Thoracic aorta endothelial cell (primary cell): Measurements from ENCODE around the gene NLE1. TPM values are rescaled to one million over a fixed set of nuclear protein-coding genes. Genes with fewer than 3 reads are reported as not detected.

Source experiments
- small RNA-seq: library from RNA; depleted of rRNA; stranded (forward); fragments of <200 nt; gene quantifications from one replicate; pipeline ENCODE3, GENCODE V24; 2012
- total RNA-seq: library from RNA; depleted of rRNA; stranded (reverse); fragments of >200 nt; gene quantifications from 2 replicates; pipeline ENCODE4 v1.2.3, GENCODE V29; 2012

NLE1 gene
- total RNA-seq = 19.9 and 25.3 TPM in 2 replicates

GRCh38 chr17:35141681-35142466 is at the start of gene NLE1:
NLE1 (minus strand) TSS chr17:35142303; CDS start chr17:35142275, 28 bp downstream.

GRCh38 chr17:35147375-35147905 is 5.3 kb upstream of the NLE1 start, which contains the start of gene UNC45B:
UNC45B (plus strand) TSS chr17:35147817; CDS start chr17:35148264, 447 bp downstream.

GRCh38 chr17:35121315-35121714 is 20.8 kb downstream of the NLE1 start, which contains the start of gene FNDC8:
FNDC8 (plus strand) TSS chr17:35121615; CDS start chr17:35121694, 79 bp downstream.

GRCh38 chr17:35119370-35120165 is 22.5 kb downstream of the NLE1 start, which contains the start of gene RAD51D:
RAD51D (minus strand) TSS chr17:35119860; CDS start chr17:35119613, 247 bp downstream.

Small RNA genes lying within 50 kb of the gene (small RNA-seq; reads per million reads assigned to genes)
- not detected for gene RNU6-840P

Other genes with a start within 250 kb of the NLE1 start
- gene CCT6B, start 180.8 kb downstream of the NLE1 start, total RNA-seq = 0.57 and 0.80 TPM in 2 replicates
- gene ZNF830, start 180.8 kb downstream of the NLE1 start, total RNA-seq = 12.6 and 14.9 TPM in 2 replicates
- 34.0 and 40.2 TPM in 2 replicates for gene LIG3, start 161.8 kb downstream of the NLE1 start, total RNA-seq
- 13.3 and 17.3 TPM in 2 replicates for gene RFFL, start 78.6 kb downstream of the NLE1 start, total RNA-seq
- gene RAD51D, start 22.4 kb downstream of the NLE1 start, total RNA-seq = 14.0 and 15.3 TPM in 2 replicates
- gene FNDC8, start 20.7 kb downstream of the NLE1 start, total RNA-seq = not detected in 2 replicates
- gene UNC45B, start 5.5 kb upstream of the NLE1 start, total RNA-seq = under 0.01 TPM in 1 of 2 replicates, not detected in the other
- gene SLC35G3, start 52.1 kb upstream of the NLE1 start, total RNA-seq = not detected in 2 replicates
- gene SLFN5, start 100.8 kb upstream of the NLE1 start, total RNA-seq = 36.6 and 44.4 TPM in 2 replicates
- 133 and 202 TPM in 2 replicates for gene SLFN11, start 231.3 kb upstream of the NLE1 start, total RNA-seq